ENCODE measurements around the gene RBM23. TPM values are rescaled to one million over a fixed set of nuclear protein-coding genes. Genes with fewer than 3 reads are reported as not detected.

RBM23 gene
- polyA plus RNA-seq, 1 experiment = 46.2 TPM

GRCh38 chr14:22935156-22935555, 16.2 kb upstream of the RBM23 start:
- H3K27ac ChIP-seq (ENCODE audit: low read depth, low read length) = no peak overlapping the region
- ChIA-PET CTCF (interaction anchor here (0.6 to 1.8 kb wide), 4 partner anchors 51 to 444 kb away, joined by 4 to 6 read pairs (median 5); no protein-coding TSS in a partner anchor), POLR2A (no interaction called here)
- H3K4me3 ChIP-seq (ENCODE audit: low read depth, low read length) = no peak overlapping the region
- no peaks in the 10 kb centered on the region for H3K27me3 ChIP-seq (ENCODE audit: control insufficient read depth, insufficient read depth, low read length)
- no peak for DNase-seq (ENCODE audit: low read depth, low spot score)
- TF ChIP-seq CTCF (IDR thresholded peaks at IDR 0.05; ENCODE audit: low read depth, low read length) = no peak
- no peaks in the 10 kb centered on the region for H3K9me3 ChIP-seq (ENCODE audit: control insufficient read depth, insufficient read depth, low read length)

GRCh38 chr14:22932146-22932545, 13.2 kb upstream of the RBM23 start:
- H3K4me3 ChIP-seq (ENCODE audit: low read depth, low read length) = no peak overlapping the region
- CTCF ChIA-PET = interaction anchor here (0.7 kb wide), 1 partner anchor 8 kb away, joined by 5 read pairs; no protein-coding TSS in a partner anchor
- no peak for TF ChIP-seq CTCF (IDR thresholded peaks at IDR 0.05; ENCODE audit: low read depth, low read length)
- no peak overlapping the region for H3K27ac ChIP-seq (ENCODE audit: low read depth, low read length)
- no peaks in the 10 kb centered on the region for H3K27me3 ChIP-seq (ENCODE audit: control insufficient read depth, insufficient read depth, low read length)
- POLR2A ChIA-PET = no interaction called here
- no peak for DNase-seq (ENCODE audit: low read depth, low spot score)
- no peaks in the 10 kb centered on the region; the same call in 1 of the 2 replicates for H3K9me3 ChIP-seq (ENCODE audit: control insufficient read depth, insufficient read depth, low read length)

GRCh38 chr14:22929961-22930364, 11.0 kb upstream of the RBM23 start:
- Histone ChIP-seq H3K27me3 (ENCODE audit: control insufficient read depth, insufficient read depth, low read length) (no peaks in the 10 kb centered on the region), H3K27ac (ENCODE audit: low read depth, low read length) (peak overlapping the region; percentile 71), H3K4me3 (ENCODE audit: low read depth, low read length) (peak overlapping the region; percentile 60), H3K9me3 (ENCODE audit: control insufficient read depth, insufficient read depth, low read length) (no peaks in the 10 kb centered on the region; the same call in 1 of the 2 replicates)
- ChIA-PET CTCF (interaction anchor here (0.6 to 3.1 kb wide), 40 partner anchors 8 to 1669 kb away, joined by 3 to 36 read pairs (median 5); partner anchors contain the start of genes AJUBA, CDH24, DAD1 and HAUS4), POLR2A (interaction anchor here (0.7 to 2.0 kb wide), 14 partner anchors 8 to 165 kb away, joined by 3 to 12 read pairs (median 4); partner anchors contain the start of genes ACIN1, AJUBA, C14orf119 and RBM23)
- DNase-seq (ENCODE audit: low read depth, low spot score) = no peak
- TF ChIP-seq CTCF (IDR thresholded peaks at IDR 0.05; ENCODE audit: low read depth, low read length) = no peak

GRCh38 chr14:22929104-22929960, 10.4 kb upstream of the RBM23 start, which contains the start of gene PRMT5:
PRMT5 (minus strand) TSS chr14:22929376; CDS start chr14:22929361, 15 bp downstream.
- peak within 1 kb of the TSS; percentile 71 for H3K27ac ChIP-seq (ENCODE audit: low read depth, low read length)
- no peak for TF ChIP-seq CTCF (IDR thresholded peaks at IDR 0.05; ENCODE audit: low read depth, low read length)
- H3K9me3 ChIP-seq (ENCODE audit: control insufficient read depth, insufficient read depth, low read length) = no peaks in the 10 kb centered on the region; the same call in 1 of the 2 replicates
- DNase-seq (ENCODE audit: low read depth, low spot score) = peak; percentile 99
- ChIA-PET POLR2A (interaction anchor here (0.6 to 2.0 kb wide), 16 partner anchors 9 to 166 kb away, joined by 3 to 12 read pairs (median 4); partner anchors contain the start of genes ACIN1, AJUBA, C14orf119 and CDH24), CTCF (interaction anchor here (0.6 to 3.1 kb wide), 37 partner anchors 9 to 1668 kb away, joined by 3 to 36 read pairs (median 6); partner anchors contain the start of genes AJUBA, CDH24, DAD1 and HAUS4)
- H3K4me3 ChIP-seq (ENCODE audit: low read depth, low read length) = peak within 1 kb of the TSS; percentile 100
- no peaks in the 10 kb centered on the region for H3K27me3 ChIP-seq (ENCODE audit: control insufficient read depth, insufficient read depth, low read length)
